GM10248 (cell line): Measurements from ENCODE around the gene CDK8.
"Not testable (repeated sequence)": the region's sequence is repeated elsewhere in the genome, so short reads cannot be mapped to it uniquely, and the experiment has no call there.

ENCODE experiments used
- CTCF ChIA-PET: fragments of 300-600 bp; sonication (Branson Sonifier 250); formaldehyde crosslinking; extraction: SDS; loops from one replicate; lab custom pipeline; 2021; ENCODE audit warnings: antibody characterized with exemption; lab: Yijun Ruan, JAX
- POLR2A ChIA-PET: fragments of 350-650 bp; sonication (Branson Sonifier 250); formaldehyde crosslinking; extraction: SDS; loops from one replicate; lab custom pipeline; 2020; ENCODE audit warnings: antibody characterized with exemption; lab: Yijun Ruan, JAX
- DNase-seq: peaks from one replicate; pipeline ENCODE4 v3.0.0; 2012; ENCODE audit errors: extremely low spot score
- TF ChIP-seq, protein P1 (sequence below): IDR thresholded peaks from 2 replicates; pipeline ENCODE4 v1.5.1; 2012; ENCODE audit warnings: mild to moderate bottlenecking, low read depth; ENCODE audit errors: extremely low read depth, missing control alignments, control extremely low read depth

The CDK8 gene

DNA sequence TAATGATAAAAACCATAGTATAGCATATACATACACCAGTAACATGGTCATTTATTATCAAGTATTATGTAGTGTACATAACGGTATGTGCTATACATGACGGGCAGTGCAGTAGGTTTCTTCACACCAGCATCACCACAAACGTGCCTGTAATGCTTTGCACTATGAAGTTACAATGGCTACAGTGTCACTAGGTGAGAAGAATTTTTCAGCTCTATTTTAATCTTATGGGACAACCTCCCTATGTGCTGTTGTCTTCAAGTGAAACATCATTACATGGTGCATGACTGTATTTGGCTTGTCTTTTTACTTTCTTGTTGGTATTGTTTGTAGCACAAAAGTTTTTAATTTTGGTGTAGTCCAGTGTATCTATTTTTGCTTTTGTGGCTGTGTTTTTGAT, 18.7 kb downstream of the CDK8 start:
- CTCF ChIA-PET, result interaction anchor here (1.3 to 1.4 kb wide), 2 partner anchors 12 to 88 kb away, joined by 3 to 4 read pairs; no protein-coding TSS in a partner anchor
- POLR2A ChIA-PET, result no interaction called here
- TF ChIP-seq, protein P1, sequence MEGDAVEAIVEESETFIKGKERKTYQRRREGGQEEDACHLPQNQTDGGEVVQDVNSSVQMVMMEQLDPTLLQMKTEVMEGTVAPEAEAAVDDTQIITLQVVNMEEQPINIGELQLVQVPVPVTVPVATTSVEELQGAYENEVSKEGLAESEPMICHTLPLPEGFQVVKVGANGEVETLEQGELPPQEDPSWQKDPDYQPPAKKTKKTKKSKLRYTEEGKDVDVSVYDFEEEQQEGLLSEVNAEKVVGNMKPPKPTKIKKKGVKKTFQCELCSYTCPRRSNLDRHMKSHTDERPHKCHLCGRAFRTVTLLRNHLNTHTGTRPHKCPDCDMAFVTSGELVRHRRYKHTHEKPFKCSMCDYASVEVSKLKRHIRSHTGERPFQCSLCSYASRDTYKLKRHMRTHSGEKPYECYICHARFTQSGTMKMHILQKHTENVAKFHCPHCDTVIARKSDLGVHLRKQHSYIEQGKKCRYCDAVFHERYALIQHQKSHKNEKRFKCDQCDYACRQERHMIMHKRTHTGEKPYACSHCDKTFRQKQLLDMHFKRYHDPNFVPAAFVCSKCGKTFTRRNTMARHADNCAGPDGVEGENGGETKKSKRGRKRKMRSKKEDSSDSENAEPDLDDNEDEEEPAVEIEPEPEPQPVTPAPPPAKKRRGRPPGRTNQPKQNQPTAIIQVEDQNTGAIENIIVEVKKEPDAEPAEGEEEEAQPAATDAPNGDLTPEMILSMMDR, result no peak
- DNase-seq, result no peak

DNA sequence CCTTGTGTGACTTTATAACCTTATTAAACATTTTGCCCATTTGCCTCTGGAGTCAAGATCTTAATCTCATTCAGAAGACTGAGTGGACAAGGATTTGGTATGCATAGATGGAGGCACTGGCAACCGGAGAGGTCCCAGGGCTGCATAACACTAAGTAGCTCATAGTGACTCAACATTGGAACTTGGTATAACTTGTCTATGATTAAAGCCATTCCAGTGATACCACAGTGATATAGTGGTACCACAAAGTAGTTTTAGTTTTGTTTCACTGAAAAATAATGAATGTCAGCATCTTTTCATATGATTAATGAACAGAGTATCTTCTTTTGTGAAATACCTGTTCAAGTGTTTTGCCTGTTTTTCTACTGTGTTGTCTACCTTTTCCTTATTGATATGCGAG, 26.4 kb downstream of the CDK8 start:
- no peak for DNase-seq
- ChIA-PET CTCF (interaction anchor here (1.1 to 1.4 kb wide), 2 partner anchors 9 to 10 kb away, joined by 3 read pairs; no protein-coding TSS in a partner anchor), POLR2A (no interaction called here)
- TF ChIP-seq, protein P1, result no peak

DNA sequence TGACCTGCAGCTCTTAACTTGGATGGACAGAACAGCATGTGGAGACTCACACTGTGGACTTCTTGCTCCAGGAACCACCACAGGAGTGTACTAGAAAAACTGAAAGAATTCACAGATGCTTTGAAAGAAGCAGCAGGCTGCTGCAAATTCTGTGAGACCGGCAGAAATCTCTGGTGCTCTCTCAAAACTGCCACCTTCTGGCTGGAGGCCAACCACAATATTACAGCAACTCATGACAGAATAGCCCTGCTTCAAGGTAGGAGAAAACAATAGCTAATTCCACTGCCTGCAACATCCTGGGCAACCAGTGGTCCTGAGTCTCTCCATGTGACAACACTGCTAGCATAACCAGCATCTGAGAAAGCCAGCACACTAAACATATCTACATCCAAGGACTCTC, 26.9 kb downstream of the CDK8 start:
- no peak for DNase-seq
- CTCF ChIA-PET, result interaction anchor here (1.1 to 1.4 kb wide), 2 partner anchors 9 to 10 kb away, joined by 3 read pairs; no protein-coding TSS in a partner anchor
- TF ChIP-seq, protein P1, result no peak
- POLR2A ChIA-PET, result no interaction called here

DNA sequence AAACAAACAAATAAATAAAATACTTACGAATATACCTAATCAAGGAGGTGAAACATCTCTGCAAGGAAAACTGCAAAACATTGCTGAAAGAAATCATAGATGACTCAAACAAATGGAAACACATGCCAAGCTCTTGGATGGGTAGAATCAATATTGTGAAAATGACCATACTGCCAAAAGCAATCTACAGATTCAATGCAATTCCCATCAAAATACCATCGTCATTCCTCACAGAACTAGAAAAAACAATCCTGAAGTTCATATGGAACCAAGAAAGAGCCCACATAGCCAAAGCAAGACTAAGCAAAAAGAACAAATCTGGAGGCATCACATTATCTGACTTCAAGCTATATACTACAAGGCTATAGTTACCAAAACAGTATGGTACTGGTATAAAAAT, 32.0 kb downstream of the CDK8 start:
- DNase-seq, POLR2A ChIA-PET: not testable (repeated sequence)
- CTCF ChIA-PET, result interaction anchor here (0.8 kb wide), 1 partner anchor 19 kb away, joined by 3 read pairs; no protein-coding TSS in a partner anchor

DNA sequence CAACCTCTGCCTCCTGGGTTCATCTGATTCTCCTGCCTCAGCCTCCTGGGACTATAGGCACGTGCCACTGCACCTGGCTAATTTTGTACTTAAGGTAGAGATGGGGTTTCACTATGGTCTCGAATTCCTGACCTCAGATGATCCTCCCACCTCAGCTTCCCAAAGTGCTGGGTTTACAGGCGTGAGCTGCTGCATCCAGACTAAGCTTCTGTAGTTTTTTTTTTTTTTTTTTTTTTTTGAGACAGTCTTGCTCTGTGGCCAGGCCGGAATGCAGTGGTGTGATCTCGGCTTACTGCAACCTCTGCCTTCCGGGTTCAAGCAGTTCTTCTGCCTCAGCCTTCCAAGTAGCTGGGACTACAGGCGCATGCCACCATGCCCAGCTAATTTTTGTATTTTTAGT, 34.9 kb downstream of the CDK8 start:
- POLR2A ChIA-PET, DNase-seq: not testable (repeated sequence)
- CTCF ChIA-PET, result interaction anchor here (1.2 kb wide), 1 partner anchor 14 kb away, joined by 4 read pairs; no protein-coding TSS in a partner anchor

DNA sequence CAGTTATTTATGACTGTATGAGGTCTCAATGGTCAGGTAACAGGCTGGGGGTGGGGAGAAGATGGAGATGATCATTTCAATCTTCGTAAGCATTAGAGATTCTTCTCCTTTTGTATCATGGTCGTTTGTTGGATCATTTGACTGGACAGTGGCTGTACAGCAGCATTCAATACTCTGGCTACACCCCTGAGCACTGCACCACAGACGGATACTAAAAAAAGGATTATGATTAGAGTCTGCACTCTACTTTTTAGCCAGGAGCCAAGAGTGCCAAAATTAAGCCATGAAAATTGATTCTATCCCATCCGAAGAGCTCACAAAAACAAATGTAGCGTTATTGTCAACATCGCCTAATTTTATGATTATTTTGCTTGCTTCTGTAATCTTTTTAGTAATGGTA, 41.9 kb downstream of the CDK8 start:
- CTCF ChIA-PET, result no interaction called here

DNA sequence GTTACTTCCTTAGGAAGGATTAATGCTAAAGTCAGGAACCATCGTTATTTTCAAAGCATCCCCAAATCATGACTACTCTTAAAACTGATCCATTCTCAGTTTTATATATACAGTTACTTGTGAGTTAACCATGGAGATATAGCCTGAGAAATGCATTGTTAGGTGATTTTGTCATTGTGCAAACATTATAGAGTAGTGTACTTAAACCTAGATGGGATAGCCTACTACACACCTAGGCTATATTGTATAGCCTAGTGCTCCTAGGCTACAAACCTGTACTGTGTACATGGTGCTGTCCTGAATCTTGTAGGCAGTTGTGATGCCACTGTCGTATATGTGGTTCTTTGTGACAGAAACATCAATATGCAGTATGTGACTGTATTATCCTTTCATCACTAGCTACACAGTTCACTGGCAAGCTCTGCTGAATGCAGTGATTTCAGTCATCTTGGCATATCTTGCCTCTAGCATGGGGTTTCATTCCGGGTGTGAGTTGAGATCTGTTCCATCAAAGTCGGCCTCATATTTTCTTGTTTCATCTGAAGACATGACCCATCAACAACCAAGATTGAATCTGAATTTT, 45.3 kb downstream of the CDK8 start:
- TF ChIP-seq, protein P1, result no peak
- ChIA-PET CTCF (no interaction called here), POLR2A (no interaction called here)
- DNase-seq, result no peak

More for the DNA sequence above, 41.9 kb downstream of the CDK8 start:
- POLR2A ChIA-PET, result no interaction called here
- TF ChIP-seq, protein P1, result no peak
- DNase-seq, result no peak
